ENCODE results near the gene STMN3.

STMN3 gene

GRCh38 chr20:63690898-63691710, 37.9 kb upstream of the STMN3 start:
- no peak for TF ChIP-seq CTCF (IDR thresholded peaks at IDR 0.05; ENCODE audit: control insufficient read depth, extremely low read depth, insufficient read depth)
- DNase-seq (ENCODE audit: low read depth), result no peak
- no peak overlapping the region for H3K4me3 ChIP-seq (ENCODE audit: low read depth, low read length)

GRCh38 chr20:63690003-63690897, 37.0 kb upstream of the STMN3 start:
- no peak for DNase-seq (ENCODE audit: low read depth)
- no peak for TF ChIP-seq CTCF (IDR thresholded peaks at IDR 0.05; ENCODE audit: control insufficient read depth, extremely low read depth, insufficient read depth)
- no peak overlapping the region for H3K4me3 ChIP-seq (ENCODE audit: low read depth, low read length)

- TF ChIP-seq CTCF (IDR thresholded peaks at IDR 0.05; ENCODE audit: control insufficient read depth, extremely low read depth, insufficient read depth), result no peak
- H3K4me3 ChIP-seq (ENCODE audit: low read depth, low read length), result no peak overlapping the region
- no peak for DNase-seq (ENCODE audit: low read depth)
Observed at GRCh38 chr20:63689046-63690002, 36.1 kb upstream of the STMN3 start.

- H3K4me3 ChIP-seq (ENCODE audit: low read depth, low read length), result no peak overlapping the region
- DNase-seq (ENCODE audit: low read depth), result no peak
- TF ChIP-seq CTCF (IDR thresholded peaks at IDR 0.05; ENCODE audit: control insufficient read depth, extremely low read depth, insufficient read depth), result no peak
Observed at GRCh38 chr20:63688228-63689045, 35.2 kb upstream of the STMN3 start.

GRCh38 chr20:63687419-63688178, 34.4 kb upstream of the STMN3 start:
- no peak for DNase-seq (ENCODE audit: low read depth)
- no peak for TF ChIP-seq CTCF (IDR thresholded peaks at IDR 0.05; ENCODE audit: control insufficient read depth, extremely low read depth, insufficient read depth)
- no peak overlapping the region for H3K4me3 ChIP-seq (ENCODE audit: low read depth, low read length)
